22Rv1 (cell line): ENCODE data around the gene FHOD3.
A peak's percentile ranks its signal among the peaks of the same experiment; 100 is the strongest.

Experiments
- H3K27ac ChIP-seq: fragments of 450-650 bp; 2 replicates; pipeline ENCODE4 v1.5.1; 2017
- CTCF ChIP-seq: fragments of 450-650 bp; IDR thresholded peaks from 2 replicates; pipeline ENCODE4 v1.5.1; 2017; ENCODE audit warnings: mild to moderate bottlenecking
- ZFX ChIP-seq: fragments of 450-650 bp; IDR thresholded peaks from 2 replicates; pipeline ENCODE4 v1.6.1; 2017; ENCODE audit warnings: antibody characterized with exemption, borderline replicate concordance

FHOD3 gene

GRCh38 chr18:36752929-36753865 is 455.7 kb downstream of the FHOD3 start:
- H3K27ac ChIP-seq, result no peak overlapping the region
- TF ChIP-seq ZFX (no peak), CTCF (no peak)

- TF ChIP-seq ZFX (no peak), CTCF (no peak)
- H3K27ac ChIP-seq, result no peak overlapping the region
Measured at GRCh38 chr18:36756242-36756641, 458.7 kb downstream of the FHOD3 start.

GRCh38 chr18:36757081-36757480 is 459.6 kb downstream of the FHOD3 start:
- peak; percentile 76 for TF ChIP-seq CTCF
- TF ChIP-seq ZFX, result no peak
- no peak overlapping the region for H3K27ac ChIP-seq

- TF ChIP-seq CTCF, result no peak
- TF ChIP-seq ZFX, result no peak
- H3K27ac ChIP-seq, result no peak overlapping the region
Measured at GRCh38 chr18:36757991-36758390, 460.5 kb downstream of the FHOD3 start.

GRCh38 chr18:36758623-36759022 is 461.1 kb downstream of the FHOD3 start:
- H3K27ac ChIP-seq, result no peak overlapping the region
- TF ChIP-seq CTCF (no peak), ZFX (no peak)

GRCh38 chr18:36759167-36759776 is 461.8 kb downstream of the FHOD3 start:
- no peak overlapping the region for H3K27ac ChIP-seq
- TF ChIP-seq CTCF (no peak), ZFX (no peak)

- no peak overlapping the region for H3K27ac ChIP-seq
- no peak for TF ChIP-seq ZFX
Measured at GRCh38 chr18:36760598-36760997, 463.1 kb downstream of the FHOD3 start.
